Activated CD8-positive, alpha-beta memory T cell treated with anti-CD3 and anti-CD28 coated beads for 48 hours (primary cell): ENCODE data around the gene MBD4.
"Not testable (repeated sequence)": the region's sequence is repeated elsewhere in the genome, so short reads cannot be mapped to it uniquely, and the experiment has no call there.

ENCODE experiments used
- DNase-seq, 3 experiments: peaks; one replicate each; pipeline ENCODE4 v3.0.0-alpha.2; 2020; ENCODE audit warnings: low read depth in 2 of 3, low spot score in 2 of 3

MBD4 gene

DNA sequence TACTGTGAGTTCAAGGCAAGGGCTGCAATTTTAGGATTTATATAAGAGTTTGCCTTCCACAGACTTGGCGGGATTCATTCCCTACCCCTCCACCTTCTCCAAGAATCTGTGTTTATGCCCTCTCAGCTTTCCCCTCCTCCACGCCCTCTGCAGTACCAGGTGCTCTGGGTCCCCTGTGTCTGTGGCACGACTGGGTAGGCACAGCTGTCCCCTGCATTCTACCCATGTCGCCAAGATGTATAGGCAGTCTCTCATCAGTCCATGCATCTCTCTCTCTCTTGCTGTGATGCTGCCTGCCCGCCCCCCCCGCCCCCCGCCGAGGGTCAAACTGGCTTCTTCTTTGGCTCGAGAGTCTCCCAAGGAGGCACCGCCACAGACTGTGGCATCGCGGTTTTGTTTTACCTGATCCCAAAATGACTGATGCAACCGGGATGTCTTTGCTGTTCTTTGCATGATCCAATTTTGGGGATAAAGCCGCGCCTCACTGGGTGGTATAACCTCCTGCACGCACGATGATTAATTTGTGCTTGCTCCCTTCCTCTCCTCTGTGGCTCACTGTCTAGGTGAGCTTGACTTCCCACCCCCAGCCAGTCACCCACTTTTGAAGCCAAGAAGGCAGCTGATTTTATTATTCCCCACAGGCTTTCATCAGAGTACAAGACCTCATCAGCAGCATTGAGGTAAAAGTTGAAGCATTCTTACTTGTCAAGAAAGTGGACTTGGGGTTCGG, 55.0 kb downstream of the MBD4 start:
- no peak for DNase-seq

- DNase-seq: not testable (repeated sequence)
These were observed 55.6 kb downstream of the MBD4 start for GRCh38 chr3:129384103-129384502.

DNA sequence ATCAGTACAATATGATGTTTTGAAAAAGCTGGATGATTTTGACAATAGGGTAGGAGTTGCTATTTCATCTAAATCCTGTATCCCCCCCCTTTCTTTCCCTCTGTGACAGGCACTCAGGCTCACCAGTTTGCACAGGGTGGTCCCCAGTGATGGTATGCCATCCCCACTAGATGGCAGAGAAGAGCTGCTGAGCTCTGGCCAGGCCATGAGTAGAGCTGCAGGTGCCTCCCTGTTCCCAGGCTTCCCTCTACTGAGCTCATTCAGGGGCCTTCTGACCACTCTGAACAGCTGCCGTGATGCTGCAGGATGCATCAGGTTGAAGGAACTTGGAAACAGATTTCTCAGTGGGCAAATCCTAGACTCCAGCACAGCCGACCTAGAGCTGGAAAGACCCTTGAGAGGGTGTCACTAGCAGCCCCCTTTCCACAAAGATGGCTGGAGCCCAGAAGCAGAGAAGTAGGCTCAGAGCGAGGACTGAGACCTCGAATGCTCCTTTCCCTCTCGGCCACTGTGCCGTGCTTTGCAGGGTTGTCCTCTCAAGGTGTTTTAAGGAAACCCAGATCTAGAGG, 56.4 kb downstream of the MBD4 start:
- peak in 1 of 3 experiments; percentile 14 for DNase-seq

DNA sequence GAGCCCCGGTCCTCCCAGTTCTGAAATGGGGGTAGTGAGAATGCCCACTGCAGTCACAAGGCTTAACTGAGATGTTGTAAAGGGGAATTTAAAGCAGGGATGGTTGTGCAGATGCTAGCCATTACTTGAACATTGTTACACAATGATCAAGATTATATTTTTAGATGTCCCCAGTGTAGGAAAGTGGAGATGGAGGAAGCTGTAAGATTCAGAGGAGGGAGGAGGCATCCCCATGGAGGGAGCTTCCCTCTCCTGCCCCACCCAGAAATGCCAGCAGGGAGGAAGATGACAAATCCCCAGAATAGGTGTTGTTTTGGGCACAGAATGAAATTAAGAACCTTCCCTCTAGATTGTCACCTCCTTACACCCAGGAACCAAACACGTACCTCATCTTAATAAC, 57.4 kb downstream of the MBD4 start:
- DNase-seq: no peak
